Stimulated activated CD4-positive, alpha-beta T cell treated with anti-CD3 and anti-CD28 coated beads, Interleukin-12 subunit alpha, Interleukin-12 subunit beta, amount 100 ng/mL, for 24 hours (primary cell): ENCODE measurements around the gene SUPT3H.

Experiments used
- DNase-seq, 2 experiments: peaks; one replicate each; pipeline ENCODE4 v3.0.0-alpha.2; 2020; ENCODE audit warnings: low read depth in 2 of 2

The SUPT3H gene

GRCh38 chr6:45388328-45388727 lies 10.6 kb upstream of the SUPT3H start:
- no peak for DNase-seq

GRCh38 chr6:45387236-45387635 lies 9.5 kb upstream of the SUPT3H start:
- no peak for DNase-seq

GRCh38 chr6:45386501-45386900 lies 8.8 kb upstream of the SUPT3H start:
- DNase-seq, result no peak

- DNase-seq, result no peak
Observed at GRCh38 chr6:45382391-45382790, 4.7 kb upstream of the SUPT3H start.

GRCh38 chr6:45378334-45378926 lies 696 bp upstream of the SUPT3H start:
- DNase-seq, result peak in 1 of 2 experiments; percentile 7

GRCh38 chr6:45377043-45377553 lies 636 bp downstream of the SUPT3H start:
- no peak for DNase-seq

GRCh38 chr6:45376310-45377042 lies 1.3 kb downstream of the SUPT3H start:
- no peak for DNase-seq

GRCh38 chr6:45375449-45375848 lies 2.3 kb downstream of the SUPT3H start:
- no peak for DNase-seq

GRCh38 chr6:45371924-45372573 lies 5.7 kb downstream of the SUPT3H start:
- no peak for DNase-seq

- DNase-seq, result no peak
Observed at GRCh38 chr6:45369870-45370269, 7.9 kb downstream of the SUPT3H start.

GRCh38 chr6:45367999-45368398 lies 9.7 kb downstream of the SUPT3H start:
- DNase-seq, result no peak

GRCh38 chr6:45366534-45366933 lies 11.2 kb downstream of the SUPT3H start:
- no peak for DNase-seq

- no peak for DNase-seq
Observed at GRCh38 chr6:45365036-45365435, 12.7 kb downstream of the SUPT3H start.

- no peak for DNase-seq
Observed at GRCh38 chr6:45364466-45364865, 13.3 kb downstream of the SUPT3H start.

GRCh38 chr6:45353654-45354053 lies 24.1 kb downstream of the SUPT3H start:
- no peak for DNase-seq

GRCh38 chr6:45351667-45352066 lies 26.1 kb downstream of the SUPT3H start:
- DNase-seq, result no peak

- DNase-seq, result no peak
Observed at GRCh38 chr6:45351076-45351475, 26.7 kb downstream of the SUPT3H start.

- DNase-seq, result no peak
Observed at GRCh38 chr6:45350186-45350710, 27.5 kb downstream of the SUPT3H start.

GRCh38 chr6:45344900-45345299 lies 32.8 kb downstream of the SUPT3H start:
- no peak for DNase-seq

- DNase-seq, result no peak
Observed at GRCh38 chr6:45328523-45328922, 49.2 kb downstream of the SUPT3H start.

GRCh38 chr6:45327956-45328522 lies 49.7 kb downstream of the SUPT3H start, which contains the start of gene RUNX2:
TSS of gene RUNX2 (plus strand) at chr6:45328330. CDS start at chr6:45328727, 397 bp downstream.
- no peak for DNase-seq
